LoVo (cell line): ENCODE results near the gene FOXO3.

Source experiments
- DNase-seq: peaks from one replicate; pipeline ENCODE4 v3.0.0-alpha.2; 2016; ENCODE audit warnings: low spot score

Gene FOXO3

DNA sequence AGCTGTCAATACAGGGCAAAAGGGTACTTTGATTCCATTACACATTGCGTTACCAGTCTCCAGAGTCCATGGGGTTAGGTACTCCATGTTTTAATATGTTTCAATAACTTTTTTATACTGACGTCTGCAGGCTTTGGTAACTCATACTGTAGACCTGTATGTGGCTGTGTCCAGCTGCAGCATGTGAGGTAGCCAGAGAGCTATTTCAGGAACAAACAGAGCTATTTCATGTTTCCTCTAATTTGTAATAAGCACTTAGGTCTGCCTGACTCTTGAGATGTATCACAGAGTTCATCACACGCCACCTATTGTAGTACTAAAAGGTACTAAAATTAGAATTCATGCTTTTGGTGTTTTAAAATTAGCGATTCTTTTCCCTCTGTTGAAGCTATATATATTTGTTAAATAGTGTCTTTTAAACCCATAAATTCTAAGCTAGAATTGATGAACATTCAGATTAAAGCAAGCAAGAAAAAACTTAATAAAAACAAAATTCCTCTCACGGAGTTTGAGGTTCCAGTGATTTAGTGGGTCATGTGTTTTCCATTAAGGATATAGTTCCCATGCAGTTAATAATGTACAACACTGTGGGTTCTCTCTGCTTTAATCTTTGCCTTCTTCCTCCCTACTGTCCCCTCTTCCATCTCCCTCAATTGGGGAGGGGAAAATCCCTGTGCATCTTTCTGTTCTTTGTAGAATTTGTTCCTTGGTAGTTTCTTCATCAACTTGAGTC is 37.0 kb downstream of the FOXO3 start:
- DNase-seq: no peak

DNA sequence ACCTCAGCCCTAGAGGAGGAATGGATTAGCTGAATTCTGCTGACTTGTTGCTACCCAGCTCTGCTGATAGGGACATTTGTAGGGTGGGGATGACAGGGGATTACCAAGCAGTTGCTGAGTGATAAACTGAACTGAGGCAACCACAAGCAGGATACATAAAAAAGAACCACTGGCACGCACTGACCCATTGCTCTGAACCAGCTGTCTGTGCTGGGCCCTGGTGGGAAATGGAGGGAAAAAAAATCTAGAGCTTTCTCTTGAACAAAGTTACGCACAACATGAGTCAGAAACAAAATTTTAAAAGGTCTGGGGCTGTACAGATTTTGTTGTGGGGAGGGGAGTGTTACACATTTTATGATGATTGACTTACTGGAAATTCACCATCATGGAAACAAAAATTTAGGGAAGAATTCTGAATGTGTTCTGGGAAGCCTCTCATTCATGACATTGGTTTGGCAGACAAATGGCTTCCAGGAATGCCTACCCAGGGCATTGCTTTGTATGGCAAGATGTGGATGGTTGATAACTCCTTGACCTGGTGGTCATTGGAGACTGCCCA is 37.7 kb downstream of the FOXO3 start:
- DNase-seq: no peak

DNA sequence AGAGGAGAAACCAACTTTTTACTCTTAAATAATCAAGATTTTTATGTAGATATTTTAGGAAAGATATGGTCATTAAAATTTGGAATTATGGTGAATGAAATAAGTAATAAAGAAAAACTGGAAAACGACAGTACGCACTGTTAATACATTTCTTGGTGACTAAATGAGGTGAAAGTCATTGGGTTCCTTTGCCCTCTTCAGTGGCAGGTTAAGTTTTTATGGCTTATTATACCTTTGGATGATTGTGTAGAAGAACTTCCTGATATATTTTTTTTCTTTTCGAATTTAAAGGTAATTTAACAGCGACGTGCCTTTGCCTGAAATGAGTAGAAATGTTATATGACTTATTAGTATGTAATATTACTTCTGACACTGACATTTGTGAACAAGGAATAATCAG is 43.4 kb downstream of the FOXO3 start:
- no peak for DNase-seq

DNA sequence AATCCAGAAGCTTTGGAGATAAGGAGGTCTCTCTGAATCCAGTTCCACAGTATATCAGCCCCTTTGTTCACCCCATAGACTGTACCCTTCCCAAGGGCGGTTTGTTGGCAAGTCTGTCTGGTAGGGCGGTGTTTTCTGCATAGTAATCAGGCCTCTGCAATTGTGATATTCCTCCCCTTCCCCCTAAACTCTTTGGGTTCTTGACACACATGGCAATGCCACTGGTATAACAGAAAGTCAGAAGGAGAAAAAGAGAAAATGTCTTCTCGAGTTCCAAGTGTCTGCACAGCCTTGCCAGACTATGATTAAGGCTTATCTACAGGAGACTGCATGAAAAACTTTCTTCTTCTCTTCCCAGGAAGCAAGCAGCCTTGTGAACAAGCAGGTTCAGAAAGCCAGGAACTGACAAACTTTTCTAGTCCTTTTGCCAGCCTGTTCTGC is 45.6 kb downstream of the FOXO3 start:
- no peak for DNase-seq

DNA sequence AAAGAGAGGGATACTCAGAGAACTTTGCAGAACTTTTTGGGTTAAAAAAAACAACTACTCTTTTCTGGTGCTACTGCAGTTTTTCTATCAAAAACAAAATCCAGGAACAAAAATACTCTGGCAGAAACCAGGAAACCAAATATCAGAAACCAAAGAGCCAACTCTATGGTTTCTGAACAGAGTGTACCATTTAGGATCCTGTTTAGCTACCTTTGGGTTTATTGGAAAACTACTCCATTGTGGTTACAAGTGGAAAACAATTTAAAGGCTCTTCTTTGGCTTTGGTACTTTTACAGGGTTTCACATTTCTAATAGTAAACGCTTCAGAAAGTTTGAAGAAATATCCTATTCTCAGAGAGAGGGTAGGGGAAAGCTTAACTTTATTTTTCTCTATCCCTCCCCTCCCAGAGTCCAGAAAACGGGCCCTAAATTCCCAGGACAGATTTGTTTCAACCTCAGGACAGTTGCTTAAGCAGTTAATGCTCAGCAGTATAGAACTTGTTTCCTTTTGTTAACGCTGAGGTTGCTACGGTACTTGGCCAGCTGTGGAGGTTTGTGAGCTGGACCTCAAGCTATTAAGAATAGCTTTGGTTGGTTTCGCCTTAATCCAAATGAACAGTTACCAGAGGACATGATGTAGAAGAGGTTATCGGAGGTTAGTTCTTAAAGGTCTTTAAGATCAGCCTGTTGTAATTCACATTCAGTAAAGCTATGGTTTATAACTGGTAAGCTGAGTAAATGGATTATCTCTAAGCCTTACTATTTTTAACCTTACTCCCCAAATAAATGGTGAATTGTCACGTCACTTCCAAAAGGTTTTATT is 47.9 kb downstream of the FOXO3 start:
- DNase-seq: no peak

DNA sequence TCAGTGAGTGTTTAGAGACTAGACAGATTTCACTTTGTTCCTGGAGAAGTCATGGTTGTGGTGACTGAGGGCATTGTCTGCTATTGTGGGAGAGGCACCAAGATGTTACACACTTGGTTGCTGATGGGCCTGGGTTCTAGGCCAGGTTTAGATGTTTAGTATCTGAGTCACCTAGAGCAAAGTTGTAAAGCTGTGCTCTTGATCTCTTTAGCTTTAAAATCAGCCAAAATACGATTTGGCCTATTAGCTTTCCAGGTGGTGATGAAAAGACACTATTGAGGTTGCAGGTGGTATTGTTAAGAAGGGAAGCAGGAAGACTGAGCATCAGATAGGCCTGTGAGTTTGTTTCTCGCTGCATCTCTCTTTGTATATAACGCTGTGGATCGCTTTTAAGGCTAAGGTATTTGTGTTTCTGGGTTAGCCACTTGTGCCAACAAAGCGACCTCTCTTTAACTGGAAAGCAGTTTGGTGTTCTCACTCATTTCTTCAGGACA is 48.6 kb downstream of the FOXO3 start:
- peak; percentile 31 for DNase-seq

DNA sequence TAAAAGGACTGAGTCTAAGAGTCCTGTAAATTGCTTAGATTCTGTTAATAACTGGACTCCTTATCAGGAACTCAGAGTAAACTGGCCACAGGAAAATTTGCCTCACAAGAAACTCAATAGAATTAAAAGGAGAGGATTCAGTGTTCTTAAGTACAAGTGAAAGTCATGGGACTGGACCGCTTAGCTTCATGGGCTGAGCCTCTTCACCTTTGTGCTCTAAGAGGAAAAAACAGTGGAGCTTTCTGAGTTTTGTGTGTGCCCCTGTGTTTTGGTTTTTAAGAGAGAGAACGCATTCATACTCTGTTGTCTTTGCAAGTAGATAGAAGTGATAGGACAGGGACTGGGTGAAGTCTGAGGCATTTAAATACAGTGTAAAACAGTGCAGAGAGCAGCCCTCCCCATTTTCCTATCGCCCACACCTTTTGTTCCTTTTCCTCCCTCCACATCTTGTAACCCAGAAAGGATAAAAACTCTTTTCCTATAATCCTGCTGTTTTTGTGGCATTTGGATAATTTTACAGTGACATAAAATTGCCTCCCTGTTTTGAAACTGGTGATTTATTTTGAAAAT is 49.6 kb downstream of the FOXO3 start:
- DNase-seq: no peak

DNA sequence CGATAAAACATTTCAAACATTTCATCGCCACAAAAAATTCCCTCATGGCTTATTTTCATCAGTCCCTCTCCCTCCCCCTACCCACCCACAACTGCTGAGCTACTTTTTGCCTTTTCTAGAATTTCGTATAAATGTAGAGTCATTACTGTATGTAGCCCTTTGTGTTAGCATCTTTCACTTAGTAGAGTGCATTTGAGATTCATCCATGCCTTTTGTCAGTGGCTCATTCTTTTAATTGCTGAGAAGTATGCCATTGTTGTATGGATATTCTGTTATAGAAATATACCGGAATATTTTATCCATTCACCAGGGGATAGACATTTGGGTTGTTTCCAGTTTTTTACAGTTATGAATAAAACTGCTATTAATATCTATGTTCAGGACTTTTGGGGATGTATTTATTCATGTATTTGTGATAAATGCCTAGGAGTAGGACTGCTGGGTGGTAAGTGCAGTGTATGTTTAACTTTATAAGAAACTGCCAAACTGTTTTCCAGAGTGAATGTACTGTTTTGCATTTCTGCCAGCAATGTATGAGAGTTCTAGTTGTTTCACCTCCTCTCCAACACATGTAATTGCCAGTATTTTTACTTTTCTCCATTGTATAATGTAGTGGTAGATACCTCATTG is 50.4 kb downstream of the FOXO3 start:
- no peak for DNase-seq

DNA sequence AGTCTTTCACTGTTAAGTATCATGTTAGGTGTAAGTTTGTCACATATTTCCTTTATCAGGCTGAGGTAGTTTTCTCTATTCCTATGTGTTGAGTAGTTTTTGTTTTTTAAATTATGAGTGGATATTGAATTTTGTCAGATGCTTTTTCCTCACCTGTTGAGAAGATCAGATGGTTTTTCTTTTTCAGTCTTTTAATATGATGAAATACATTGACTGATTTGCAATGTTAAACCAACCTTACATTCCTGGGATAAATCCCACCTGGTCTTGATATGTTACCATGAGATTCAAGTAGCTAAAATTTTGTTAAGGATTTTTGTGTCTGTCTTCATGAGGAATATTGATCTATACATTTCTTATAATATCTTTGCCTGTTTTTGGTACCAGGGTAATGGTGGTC is 52.1 kb downstream of the FOXO3 start:
- no peak for DNase-seq

DNA sequence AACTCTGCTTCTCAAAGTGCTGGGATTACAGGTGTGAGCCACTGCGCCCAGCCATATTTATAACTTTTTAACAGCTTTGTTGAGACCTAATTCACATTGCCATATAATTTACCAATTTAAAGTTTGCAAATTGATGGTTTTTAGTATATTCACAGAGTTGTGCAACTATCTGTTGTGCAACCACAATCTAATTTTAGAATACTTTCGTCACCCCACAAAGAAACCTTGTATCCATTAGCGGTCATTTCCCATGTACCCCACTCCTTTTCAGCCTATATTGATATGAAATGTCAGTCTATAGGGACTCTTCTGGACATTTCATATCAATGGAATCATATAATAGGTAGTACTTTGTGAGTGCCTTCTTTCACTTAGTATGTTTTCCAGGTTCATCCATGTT is 55.8 kb downstream of the FOXO3 start:
- no peak for DNase-seq

DNA sequence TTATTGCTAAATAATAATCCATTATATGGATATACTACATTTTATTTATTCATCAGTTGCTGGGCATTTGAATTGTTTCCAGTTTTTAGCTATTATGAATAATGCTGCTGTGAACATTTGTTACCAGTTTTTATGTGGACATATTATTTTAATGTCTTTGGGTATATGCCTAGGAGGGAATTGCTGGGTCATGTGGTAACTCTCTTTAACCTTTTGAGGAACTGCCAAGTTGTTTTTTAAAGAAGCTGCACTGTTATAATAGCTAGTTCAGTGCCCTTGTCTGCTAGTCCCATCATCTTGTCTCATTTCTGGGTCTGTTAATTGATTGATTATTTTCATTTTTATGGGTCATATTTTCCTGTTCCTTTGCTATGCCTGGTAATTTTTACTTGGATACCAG is 56.3 kb downstream of the FOXO3 start:
- no peak for DNase-seq

DNA sequence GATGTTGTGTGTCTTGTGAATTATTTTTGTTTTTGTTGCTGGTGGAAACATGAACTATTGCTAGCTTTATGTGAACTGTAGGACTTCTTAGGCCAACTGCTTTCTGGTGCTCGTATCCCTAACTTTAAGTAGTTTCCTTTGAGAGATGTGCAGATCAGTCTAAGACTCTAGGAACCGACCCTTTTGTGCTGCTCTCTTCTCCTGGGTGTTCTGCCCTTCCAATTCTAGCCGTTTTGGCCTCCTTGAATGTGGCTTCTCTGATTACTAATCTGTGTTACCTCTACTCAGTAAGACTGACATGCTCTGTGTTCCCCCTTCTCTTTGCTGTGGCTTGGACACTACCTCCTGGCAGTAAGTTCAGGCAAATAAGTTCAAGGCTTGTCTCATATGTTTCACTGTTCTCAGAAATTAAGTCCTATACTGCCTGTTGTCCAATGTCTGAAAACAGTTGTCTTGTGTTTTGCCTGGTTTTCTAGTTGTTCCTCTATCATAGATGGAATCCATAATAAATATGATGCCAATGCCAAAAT is 58.0 kb downstream of the FOXO3 start:
- no peak for DNase-seq

DNA sequence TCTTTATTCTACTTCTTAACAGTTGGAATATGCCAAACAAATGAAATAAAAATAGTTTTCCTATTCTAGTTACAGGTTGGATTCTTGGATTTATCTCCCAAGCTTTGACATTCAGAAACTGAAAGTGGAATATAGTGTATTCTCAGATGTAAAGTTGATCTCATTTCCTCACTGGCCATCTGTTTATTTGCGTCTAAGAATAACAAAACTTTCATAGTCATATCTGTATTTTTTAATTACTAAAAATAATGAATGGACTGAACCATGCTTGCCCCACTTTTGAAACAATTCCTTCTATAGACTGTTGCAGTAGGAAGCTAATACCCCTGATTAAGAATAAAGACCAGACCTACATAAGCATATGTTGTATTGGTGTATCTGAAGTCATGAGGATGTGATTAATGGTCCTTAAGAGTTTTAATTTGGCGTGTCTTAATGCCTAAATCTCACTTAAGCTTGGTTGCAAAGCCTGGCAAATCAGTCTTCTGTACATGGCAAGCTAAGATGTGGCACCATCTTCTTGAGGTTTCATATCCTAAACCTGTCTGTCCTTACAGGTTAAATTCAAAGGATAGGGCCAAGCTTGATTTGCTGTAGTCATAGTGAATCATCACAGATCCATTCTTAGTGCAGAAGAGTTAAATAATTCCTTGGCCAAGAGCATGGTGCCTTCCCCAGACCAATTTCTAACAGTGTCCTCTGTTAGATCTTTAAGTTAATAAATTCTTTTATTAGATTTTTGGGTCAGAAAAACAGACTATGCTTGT is 58.9 kb downstream of the FOXO3 start:
- no peak for DNase-seq

DNA sequence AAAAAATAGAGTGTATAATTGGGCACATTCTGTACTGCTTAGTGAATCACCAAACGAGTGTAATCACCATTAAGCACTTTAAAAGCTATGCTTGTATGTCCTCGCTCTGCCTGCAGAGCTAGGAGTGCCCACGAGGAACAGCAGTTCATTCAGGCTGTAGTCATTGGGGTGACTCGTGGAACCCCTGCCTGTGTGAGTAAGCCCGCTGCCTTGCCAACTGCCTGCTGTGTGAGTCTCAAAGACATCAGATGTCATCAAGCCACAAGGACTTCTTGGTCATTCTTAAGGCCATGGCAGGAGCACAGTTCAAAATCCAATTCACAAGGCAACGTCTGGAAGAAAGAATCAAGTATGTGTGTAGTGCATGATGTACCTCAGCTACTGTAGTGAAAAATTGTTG is 60.4 kb downstream of the FOXO3 start:
- peak; percentile 38 for DNase-seq

DNA sequence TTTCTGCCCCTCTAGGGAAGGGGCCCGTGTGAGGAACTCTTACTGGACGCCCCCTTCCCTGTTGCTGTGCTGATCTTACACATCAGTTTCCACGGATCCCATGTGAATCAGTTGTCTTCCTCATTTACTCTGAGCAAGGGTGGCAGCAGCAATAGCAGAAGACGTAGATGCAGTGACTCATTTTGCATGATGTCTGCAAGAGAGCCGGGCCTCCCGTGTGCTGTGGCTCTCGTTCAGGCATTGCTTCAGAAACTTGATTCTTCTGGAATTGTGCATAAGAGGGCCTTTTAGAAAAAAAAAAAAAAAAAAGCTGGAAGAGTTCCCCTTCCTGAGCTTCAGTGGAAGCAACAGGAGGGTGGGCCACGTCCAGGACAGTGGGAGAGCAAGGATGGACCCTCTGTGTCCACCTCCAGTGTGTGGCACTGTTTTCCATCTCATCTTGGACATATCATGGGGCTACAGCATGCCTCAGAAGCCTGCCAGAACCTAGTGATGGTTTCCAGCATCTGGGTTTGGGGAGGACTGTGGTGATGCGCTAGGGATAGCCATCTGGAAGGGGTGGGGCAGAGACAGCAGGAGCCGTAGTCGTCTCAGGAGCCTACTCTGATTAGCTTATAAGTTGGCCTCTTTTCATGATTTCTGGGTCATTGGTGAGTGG is 62.1 kb downstream of the FOXO3 start:
- no peak for DNase-seq

DNA sequence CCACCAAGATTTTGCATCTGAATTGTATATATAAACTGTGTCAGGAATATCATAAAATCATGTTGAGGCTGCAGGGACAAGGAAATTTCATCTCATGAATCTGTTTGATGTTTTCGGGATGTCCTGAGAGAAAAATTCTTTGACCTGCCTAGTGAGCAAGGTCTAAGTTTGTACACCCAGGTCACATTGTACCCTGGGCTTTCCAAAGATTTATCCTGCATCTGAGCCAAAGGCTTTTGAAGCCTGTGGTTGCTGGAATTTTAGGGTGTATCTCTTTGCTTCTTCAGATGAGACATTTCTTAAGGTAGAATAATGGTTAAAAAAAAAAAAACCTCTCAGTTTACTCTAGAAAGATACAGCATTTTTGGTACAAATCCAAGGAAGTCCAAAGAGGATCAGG is 63.3 kb downstream of the FOXO3 start:
- no peak for DNase-seq

DNA sequence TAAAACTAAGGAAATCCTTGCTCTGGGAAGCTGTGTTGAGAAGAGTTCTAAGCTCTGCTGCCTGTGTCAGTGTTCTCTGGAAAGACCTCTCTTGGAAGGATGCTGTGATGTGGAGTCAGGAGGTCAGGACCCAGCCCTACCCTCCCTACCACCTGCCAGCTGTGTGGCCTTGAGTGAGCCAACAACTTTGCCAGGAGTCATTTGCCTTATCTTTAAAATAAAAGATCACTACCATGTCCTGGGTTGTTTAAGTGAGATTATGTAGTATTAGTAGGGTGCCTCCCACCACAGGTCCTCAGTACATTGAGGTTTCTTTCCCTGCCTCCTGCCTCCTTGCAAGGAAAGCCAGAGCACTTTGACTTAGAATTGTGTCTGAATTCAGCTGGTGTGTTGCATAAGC is 64.9 kb downstream of the FOXO3 start:
- no peak for DNase-seq

DNA sequence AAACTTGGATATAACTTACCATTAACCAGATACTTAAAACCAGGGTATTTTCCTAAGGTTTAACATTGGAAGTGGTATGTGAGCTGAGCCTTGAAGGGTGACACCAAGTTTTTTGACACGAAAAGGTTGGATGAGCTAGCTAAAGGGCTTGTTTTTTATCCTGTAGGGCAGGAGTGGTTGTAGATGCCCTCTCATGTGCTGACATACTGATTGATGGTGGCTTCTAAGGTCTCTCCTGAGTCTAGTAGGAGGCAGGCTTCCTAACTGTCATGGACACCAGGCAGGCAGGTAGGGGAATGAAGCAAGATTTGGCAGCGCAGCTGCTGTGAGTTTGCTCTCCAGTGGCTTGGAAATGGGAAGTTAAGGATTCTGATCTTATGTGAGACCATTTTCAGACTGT is 66.1 kb downstream of the FOXO3 start:
- no peak for DNase-seq

DNA sequence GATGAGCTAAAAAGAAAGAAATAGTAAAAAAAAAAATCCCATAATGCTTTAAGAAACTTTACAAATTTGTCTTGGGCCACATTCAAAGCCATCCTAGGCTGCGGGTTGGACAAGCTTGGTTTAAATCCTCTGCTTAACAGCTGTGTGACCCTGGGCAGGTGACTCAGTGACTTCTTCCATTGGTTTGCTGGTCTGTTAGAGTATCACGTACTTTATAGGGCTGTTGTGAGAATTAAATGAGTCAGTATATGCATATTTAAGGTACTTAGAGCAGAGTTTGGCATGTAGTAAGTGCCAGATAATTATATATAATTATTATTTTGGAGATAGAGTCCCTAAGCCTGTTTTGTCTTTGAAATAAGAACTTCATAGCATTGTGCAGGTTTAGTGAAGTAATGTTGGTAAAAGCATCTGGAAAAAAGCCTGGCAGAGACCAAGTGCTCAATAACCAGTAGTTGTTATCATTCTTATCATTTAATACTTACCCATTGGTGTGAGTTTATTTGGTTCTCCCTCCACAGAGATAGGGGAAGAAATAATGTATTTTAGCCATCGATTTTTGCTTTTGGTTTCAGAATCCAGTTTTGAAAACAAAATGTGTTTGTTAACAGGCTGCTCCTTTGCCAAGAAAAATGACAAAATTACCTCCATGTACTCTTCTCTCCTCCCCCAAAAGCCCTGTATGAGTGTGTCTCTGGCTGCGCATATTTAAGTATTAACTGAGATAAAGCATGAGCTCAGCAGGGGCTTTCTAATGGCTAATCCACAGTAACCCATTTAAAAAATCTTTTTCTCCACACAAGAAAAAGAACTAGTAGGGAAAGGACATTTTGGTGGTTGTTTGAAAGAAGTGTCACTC is 67.2 kb downstream of the FOXO3 start:
- no peak for DNase-seq
